Stimulated activated naive CD4-positive, alpha-beta T cell treated with Interleukin-2 at 50 U/mL for 16 hours (primary cell): Measurements from ENCODE around the gene SLC29A1.
"Not testable (repeated sequence)": the region's sequence is repeated elsewhere in the genome, so short reads cannot be mapped to it uniquely, and the experiment has no call there.

Experiments
- DNase-seq: peaks from one replicate; lab custom pipeline; 2025; lab: John Stamatoyannopoulos, UW

SLC29A1 gene

DNA sequence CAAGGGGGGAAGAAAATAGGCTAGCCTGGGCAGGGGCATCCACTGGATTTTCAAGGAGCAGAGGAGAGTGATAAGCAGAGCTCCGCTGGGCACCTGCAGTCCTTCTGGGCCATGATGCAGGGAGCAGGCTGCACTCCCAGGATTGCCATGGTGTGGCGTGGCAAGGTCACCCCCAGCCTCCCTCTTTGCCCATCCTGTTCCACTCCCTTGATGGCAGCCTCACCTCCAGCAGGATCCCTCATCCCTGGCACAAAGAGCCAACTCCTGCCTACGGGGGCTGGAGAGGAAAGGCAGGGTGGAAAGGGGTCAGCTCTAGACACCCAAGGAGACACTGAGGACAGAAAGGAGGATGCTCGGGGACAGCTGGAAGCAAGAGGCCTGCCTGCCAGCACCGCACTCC is 29.1 kb upstream of the SLC29A1 start:
- no peak for DNase-seq

DNA sequence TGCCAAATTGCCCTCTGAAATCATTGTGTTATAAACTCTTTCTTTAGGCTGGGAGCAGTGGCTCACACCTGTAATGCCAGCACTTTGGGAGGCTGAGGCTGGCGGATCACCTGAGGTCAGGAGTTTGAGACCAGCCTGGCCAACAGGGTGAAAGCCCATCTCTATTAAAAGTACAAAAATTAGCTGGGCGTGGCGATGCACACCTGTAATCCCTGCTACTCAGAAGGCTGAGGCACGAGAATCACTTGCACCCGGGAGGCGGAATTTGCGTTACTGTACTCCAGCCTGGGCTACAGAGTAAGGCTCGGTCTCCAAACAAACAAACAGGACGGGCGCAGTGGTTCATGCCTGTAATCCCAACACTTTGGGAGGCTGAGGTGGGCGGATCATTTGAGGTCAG is 27.0 kb upstream of the SLC29A1 start:
- not testable (repeated sequence) for DNase-seq

DNA sequence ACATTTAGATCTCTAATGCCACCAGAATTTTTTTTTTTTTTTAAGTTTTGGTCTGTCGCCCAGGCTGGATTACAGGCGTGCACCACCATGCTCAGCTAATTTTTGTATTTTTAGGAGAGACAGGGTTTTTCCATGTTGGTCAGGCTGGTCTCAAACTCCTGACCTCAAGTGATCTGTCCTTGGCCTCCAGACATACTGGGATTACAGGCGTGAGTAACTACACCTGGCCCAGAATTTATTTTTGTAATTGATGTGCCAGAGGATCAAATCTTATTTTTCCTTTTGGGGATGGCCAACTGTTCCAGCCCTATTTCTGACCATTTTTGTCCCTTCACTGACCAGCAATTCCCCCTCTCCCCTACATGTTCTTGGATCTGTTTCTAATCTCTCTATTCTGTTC is 24.7 kb upstream of the SLC29A1 start:
- no peak for DNase-seq

DNA sequence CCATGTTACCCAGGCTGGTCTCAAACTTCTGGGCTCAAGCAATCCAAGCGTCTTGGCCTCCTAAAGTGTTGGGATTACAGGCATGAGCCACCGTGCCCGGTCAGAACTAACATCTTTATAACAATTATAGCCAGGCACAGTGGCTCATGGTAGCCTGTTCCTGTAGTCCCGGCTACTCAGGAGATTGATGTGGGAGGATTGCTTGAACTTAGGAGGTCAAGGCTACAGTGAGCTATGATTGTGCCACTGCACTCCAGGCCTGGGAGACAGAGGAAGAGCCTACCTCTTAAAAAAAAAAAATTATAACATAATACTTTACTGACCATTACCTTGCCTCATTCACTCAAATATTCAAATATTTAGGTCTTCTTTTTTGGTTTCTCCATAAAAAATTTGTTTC is 23.5 kb upstream of the SLC29A1 start:
- DNase-seq: no peak

DNA sequence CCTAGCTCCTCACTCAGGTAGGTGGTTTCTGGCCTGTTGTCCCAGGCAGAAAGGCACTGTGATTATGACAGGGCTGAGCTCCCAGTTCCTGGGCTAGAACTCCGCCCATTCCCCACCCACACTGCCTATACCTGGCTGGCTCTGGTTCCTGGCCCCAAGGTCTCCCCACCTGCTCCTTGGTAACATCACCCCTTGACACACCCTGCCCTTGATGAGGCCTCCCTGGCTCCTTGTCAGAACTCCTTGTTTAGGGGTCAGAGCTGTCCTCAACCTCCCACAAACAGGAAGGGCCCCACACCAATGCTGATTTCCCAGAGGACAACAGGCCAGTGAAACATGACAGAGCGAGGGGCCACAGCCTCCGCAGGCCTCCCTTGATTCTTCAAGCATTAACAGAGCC is 22.2 kb upstream of the SLC29A1 start:
- DNase-seq: no peak

DNA sequence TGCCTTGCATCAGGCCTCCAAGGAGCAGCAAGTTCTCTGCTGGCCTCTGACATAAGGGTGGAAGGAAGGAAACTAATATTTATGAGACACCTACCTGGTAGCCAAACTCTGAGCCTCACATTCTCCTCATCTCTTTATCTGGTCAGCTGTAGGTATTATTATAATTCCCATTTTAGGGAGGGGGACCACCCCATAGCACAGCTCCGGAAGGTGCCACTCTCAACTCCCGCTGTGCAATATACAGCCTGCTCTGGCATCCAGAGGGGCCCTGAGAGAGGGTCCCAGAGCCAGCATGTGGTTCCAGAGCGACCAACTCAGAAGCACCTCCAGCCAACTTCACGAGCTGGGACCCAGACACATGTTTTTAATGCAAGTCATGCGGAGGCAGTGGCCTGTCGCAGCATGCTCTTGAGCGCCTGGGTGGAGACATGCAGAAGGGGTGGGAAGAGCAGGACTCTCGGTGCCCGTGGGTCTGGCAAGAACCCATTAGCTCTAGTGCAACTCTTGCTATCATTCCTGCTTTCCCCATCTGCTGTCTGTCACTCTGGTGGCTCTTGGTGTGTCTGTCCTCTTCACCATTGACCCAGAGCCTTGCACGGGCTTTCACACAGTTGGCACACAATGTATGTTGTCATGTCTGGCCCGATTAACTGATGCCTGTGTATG is 21.6 kb upstream of the SLC29A1 start:
- DNase-seq: no peak

DNA sequence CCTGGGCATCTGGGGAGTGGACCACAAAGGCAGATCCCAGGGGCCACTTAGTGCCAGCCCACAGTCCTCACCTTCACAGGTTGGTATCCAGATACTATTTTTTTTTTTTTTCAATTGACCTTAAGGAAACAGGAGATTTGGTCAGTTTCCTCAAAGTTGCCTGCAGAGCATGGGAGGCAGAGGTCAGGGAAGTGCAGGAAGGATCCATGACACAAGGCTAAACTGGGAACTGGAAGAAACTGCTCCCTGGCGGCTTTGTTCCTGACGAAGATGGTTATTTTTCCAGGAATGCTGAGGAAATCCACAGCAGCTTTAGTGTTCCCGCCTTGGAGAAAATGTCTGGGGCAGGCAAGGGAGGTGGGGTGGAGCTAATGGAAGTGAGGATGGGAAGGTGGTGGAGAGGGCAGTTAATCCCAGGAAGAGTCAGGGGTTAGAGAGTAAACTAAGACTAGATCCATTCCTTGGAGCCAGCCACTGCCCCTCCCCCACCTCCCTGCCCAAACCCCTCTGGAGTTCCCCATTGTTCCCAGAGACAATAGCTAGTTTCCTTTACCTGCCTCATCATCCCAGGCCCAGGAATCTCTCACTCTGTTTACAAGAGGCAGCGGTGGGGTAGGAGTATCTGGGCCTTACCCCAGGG is 20.9 kb upstream of the SLC29A1 start:
- DNase-seq: no peak

DNA sequence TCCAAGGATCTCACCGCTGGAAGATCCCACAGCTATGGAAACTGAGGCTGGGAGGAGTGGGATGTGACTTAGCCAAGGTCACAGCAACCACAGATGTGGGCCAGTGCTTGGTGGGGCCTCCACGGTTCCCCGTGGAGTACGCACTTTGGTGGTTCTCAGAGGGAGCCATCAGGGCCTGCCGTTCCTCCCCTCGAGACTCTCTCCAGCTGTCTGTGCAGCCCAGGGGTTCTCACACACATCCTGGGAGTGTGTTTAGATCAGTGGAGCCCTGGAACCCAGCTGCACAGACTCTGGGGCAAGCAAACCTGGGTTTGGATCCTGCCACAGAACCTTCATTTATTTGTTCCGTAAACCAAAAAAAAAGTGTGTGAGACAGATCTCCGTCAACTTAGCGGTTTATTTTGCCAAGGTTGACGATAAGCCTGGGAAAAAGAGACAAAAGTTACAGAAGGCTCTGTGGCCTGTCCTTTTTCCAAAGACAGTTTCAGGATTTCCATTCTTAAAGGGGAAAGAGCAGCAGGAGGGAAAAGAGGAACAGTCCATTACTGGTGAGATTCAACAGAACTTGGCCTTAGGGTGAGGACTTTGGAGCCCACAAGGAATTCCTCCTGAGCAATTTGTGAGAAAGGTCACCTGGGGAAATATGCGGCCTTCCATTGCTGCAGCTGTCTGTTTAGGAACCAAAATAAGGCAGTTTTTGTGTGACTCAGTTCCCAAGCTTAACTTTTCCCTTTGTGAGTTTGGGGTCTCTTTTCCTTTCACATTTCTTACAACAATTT is 20.2 kb upstream of the SLC29A1 start:
- DNase-seq: no peak

DNA sequence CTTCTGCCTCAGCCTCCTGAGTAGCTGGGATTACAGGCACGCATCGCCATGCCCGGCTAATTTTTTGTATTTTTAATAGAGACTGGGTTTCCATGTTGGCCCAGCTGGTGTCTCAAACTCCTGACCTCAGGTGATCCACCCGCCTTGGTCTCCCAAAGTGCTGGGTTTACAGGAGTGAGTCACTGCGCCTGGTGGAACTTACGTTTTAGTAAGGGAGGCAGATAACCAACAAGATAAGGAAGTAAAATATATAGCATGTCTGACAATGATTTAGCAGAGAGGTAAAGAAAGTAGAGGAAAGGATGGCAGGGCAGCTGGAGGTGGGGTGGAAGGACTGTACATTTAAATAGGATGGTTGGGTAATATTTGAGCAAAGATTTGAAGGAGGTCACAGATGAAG is 19.4 kb upstream of the SLC29A1 start:
- no peak for DNase-seq

DNA sequence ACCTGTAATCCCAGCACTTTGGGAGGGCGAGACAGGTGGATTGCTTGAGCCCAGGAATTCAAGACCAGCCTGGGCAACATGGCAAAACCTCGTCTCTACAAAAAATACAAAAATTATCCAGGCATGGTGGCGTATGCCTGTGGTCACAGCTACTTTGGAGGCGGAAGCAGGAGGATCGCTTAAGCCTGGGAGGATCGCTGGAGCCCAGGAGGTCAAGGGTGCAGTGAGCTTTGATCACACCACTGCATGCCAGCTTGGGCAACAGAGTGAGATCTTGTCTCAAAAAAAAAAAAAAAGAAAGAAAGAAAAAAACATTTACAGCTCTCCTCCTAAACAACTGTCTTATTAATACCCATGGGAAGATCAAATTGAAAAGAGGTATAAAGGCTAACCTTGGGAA is 15.4 kb upstream of the SLC29A1 start:
- DNase-seq: no peak

DNA sequence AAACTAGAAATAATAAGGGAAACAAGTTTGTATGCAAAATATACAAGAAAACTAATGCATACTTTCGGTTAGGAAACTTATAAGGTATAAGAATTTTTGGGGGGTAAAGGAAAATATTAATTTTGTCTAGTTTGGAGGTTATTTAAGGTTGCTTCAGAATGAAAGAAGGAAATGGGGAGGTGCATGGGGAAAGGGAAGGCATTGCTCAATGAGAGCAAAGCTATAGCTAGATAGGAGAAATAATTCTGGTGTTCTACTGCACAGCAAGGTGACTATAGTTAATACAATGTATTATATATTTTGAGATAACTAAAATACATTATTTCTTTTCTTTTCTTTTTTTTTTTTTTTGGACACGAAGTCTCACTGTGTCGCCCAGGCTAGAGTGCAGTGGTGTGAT is 12.1 kb upstream of the SLC29A1 start:
- no peak for DNase-seq

DNA sequence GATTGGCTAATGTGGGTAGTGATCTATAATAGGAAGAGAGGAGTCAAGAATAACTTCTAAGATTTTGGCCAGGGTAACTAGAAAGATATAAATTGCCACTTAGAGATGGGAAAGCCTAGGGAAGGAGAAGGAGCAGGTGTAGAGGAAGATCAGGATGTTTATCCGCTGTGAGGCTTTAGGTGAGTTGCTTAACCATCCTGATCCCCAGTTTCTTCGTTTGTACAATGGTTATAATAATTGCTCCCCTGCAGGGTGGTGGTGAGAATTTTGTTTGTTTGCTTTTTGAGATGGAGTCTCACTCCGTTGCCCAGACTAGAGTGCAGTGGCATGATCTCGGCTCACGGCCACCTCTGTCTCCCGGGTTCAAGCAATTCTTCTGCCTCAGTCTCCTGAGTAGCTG is 9.1 kb upstream of the SLC29A1 start:
- DNase-seq: no peak

DNA sequence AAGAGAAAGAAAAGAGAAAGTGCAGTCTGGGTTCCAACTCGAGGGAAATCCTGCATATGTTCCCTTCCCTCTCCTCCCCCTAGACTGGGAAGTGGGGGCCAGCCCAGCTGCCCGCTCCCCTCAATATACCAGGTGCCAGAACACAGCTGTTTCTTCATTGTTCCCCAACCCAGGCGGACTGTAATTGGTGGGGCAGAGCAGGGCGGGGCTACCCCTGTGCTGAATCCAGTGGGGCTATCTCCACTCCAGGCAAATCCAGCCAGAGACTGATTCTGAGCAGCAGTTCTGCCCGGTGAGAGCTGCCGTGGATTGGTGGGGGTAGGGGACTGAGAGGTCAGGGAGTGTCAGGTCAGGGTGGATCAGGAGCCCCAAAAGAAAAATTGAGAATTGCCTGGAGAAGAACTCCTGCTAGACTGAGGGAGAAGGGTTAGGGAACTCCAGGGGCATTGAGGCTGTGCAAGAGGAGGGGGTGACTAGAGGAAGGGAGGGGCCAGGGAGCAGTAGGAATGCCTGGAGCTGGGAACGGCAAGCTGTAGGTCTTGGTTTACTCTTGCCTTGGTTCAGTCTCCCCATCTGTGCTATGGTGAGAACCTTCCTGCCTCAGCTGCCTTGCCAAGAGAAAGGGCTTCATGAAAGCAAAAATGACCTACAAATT is 6.6 kb upstream of the SLC29A1 start, which contains the start of gene MYMX:
TSS of gene MYMX (plus strand) at position 250 of the 655 bp plus-strand sequence. CDS start 546 bp downstream, outside the sequence.
- DNase-seq: no peak

DNA sequence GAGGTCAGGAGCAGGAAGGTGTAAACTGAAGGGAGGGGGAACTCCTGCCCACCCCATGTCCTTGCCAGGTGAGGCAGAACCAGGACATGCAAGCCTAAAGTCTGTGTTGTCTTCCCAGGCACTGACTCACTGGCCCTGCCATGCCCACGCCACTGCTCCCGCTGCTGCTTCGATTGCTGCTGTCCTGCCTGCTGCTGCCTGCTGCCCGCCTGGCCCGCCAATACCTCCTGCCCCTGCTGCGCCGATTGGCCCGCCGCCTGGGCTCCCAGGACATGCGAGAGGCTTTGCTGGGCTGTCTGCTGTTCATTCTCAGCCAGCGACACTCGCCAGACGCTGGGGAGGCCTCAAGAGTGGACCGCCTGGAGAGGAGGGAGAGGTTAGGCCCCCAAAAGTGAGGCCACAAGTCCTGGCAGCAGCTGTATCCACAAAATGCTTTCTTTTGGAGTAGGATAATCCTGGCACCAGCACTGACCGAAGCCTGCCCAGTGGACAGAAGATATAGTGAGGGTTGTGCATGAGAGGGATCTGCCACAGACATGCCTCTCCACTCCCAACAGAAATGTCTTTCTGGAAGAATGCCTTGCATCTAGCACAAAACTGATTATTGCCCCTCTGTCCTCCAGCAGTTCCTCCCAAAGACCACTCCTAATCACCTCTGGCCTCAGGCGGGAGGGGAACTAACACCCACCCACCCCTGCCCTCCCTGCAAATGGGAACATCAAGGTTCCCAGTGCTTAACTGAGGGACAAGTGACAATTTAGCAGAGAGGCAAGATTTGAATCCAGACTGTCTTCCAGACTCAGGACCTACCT is 5.9 kb upstream of the SLC29A1 start:
- no peak for DNase-seq

DNA sequence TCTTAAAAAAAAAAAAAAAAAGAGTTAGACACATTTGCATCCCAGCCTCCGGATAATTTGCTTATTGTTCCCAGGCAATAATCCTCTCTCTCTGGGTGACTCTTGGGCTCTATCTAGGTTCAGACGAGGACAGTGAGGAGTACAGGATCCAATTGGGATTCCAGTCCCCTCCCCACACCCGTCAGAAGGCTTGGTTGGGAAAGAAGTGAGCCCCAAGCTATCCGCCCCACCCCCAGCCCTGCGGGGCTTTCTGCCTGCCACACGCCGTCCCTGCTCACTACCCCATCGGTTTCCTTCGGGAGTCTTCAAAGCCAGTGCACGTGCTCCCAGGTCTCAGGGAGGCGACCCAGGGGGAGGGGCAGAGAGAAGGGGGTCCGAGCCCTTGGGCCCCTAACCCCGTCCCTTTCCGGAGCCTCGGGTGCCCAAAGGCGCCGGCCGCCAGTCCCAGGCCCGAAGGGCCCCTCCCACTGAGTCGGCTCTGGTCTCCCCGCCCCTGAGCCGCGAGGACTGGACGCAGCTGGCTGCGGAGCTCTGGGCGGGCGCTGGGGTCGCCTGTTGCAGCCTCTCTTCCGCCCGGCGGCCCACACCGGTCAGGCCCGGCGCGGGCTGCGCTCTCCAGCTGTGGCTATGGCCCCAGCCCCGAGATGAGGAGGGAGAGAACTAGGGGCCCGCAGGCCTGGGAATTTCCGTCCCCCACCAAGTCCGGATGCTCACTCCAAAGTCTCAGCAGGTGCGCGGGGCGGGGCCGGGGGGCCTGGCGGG is 4.2 kb upstream of the SLC29A1 start:
- DNase-seq: peak; percentile 11

DNA sequence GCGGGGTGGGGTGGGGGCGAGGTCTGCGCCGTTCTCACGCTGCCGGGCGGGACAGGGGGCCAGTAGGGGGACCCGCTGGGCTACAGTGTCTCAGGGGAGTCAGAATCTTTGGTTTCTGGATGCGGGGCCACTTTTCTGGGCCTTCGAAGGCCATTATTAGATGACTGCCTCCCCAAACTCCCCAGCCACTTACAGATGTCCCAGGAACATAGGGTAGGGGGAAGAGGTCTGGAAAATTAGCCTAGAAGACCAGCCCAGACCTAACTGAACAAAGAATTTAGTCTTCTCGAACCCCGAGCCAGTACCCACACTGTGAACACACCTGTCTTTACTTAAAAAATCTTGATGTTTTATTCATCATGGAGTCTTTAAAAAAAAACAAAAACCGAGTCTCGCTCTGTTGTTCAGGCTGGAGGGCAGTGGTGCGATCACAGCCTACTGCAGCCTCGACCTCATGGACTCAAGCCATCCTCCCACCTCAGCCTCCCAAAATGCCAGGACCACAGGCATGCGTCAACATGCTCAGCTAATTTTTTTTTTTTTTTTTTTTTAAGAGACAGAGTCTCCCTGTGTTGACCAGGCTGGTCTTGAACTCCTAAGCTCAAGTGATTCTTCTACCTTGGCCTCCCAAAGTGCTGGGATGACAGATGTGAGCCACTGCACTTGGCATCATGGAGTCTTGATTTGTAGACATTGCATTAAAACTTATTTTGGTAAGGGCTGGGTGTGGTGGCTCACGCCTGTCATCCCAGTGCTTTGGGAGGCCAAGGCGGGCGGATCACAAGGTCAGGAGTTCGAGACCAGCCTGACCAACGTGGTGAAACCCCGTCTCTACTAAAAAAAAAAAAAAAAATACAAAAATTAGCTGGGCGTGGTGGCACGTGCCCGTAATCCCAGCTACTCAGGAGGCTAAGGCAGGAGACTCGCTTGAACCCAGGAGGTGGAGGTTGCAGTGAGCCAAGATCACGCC is 3.3 kb upstream of the SLC29A1 start:
- no peak for DNase-seq

DNA sequence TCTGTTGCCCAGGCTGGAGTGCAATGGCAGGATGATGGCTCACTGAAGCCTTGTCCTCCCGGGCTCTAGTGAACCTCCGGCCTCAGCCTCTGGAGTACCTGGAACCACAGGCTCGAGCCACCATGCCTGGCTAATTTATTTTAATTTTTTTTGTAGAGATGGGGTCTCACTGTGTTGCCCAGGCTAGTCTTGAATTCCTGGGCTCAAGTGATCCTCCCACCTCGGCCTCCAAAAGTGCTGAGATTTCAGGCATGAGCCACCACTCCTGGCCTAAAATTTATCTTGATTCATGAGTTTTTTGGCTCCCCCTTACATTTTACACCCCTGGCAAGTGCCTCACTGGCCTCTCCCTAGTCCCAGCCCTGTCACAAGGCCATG is 2.5 kb upstream of the SLC29A1 start:
- no peak for DNase-seq

DNA sequence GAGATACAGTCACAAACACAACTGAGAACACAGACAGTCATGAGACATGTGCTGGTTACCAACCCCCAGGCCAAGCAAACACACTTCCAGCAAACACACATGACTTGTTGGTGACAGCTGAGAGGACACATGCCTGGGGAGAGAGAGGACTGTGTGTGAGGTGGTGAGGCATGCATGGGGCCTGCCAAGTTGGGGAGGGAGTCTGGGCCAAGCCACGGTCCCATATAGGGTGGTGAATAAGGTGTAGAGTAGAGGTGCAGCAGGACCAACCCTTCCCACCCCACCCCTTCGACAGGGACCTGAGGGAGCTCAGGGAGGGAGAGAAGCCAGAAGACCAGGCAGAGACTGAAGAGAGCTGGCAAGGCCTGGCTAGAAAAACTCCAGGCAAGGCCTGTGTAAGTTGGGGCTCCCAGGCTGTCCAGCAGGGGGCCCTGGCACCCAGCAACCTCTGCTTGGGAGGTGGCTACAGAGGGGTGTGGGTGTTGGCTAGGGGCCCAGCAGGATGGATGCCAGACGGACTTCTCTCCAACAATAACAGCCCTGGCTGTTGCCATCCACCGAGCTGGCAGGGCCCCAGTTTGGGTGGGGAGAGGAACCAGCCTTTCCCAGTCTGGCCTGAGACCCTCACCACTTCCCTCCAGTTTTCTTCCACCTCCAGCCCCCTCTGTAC is 2.0 kb upstream of the SLC29A1 start:
- peak; percentile 59 for DNase-seq

DNA sequence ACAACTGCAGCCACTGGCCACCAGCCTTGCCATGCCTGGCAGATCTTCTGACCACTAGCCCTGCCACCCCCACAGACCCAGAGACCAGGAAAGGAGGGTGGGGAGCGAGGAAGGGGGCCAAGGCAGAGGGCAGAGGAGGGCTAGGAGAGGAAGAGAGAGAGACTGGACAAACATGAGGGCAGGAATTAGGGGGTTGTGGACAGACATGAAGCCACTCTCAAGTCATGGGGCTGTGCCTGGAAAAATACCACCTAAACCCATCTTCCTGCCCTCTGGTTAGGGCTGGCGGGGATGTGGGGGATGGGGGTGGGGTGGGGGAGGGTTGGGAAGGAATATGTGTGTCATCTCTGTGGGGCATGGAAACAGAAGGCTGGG is 1.4 kb upstream of the SLC29A1 start:
- no peak for DNase-seq
